Keratinocyte (primary cell): ENCODE results near the gene TMEM87A. TPM values are rescaled to one million over a fixed set of nuclear protein-coding genes. Genes with fewer than 3 reads are reported as not detected.
"Not testable (repeated sequence)": the region's sequence is repeated elsewhere in the genome, so short reads cannot be mapped to it uniquely, and the experiment has no call there.

Experiments used
- DNase-seq: peaks from one replicate; pipeline ENCODE4 v3.0.0-alpha.2; 2011; ENCODE audit warnings: low read depth, missing footprints, low spot score
- FAIRE-seq: peaks from 2 replicates; lab custom pipeline; 2011; peaks lifted over from hg19 to GRCh38; lab: Jason Lieb, UNC
- H2AFZ ChIP-seq: 2 replicates; pipeline ENCODE4 v1.6.0; 2012; ENCODE audit warnings: low read length, control low read depth, inconsistent platforms; ENCODE audit not compliant: control insufficient read depth
- H3K27ac ChIP-seq: 2 replicates; pipeline ENCODE4 v1.5.1; 2011; ENCODE audit warnings: low read length; ENCODE audit not compliant: control insufficient read depth, insufficient read depth
- H3K27me3 ChIP-seq: 3 replicates; pipeline ENCODE4 v1.6.0; 2011; ENCODE audit warnings: low read length; ENCODE audit not compliant: control insufficient read depth, insufficient read depth; ENCODE audit errors: extremely low read depth
- H3K36me3 ChIP-seq, 2 experiments: 2 replicates in 1 of 2; 3 replicates in 1 of 2; pipeline ENCODE4 v1.5.1; 2011; ENCODE audit warnings: low read length in 2 of 2, mild to moderate bottlenecking in 1 of 2; ENCODE audit not compliant: control insufficient read depth in 2 of 2, insufficient read depth in 2 of 2; ENCODE audit errors: extremely low read depth in 1 of 2
- H3K4me1 ChIP-seq: 3 replicates; pipeline ENCODE4 v1.5.1; 2011; ENCODE audit warnings: low read length; ENCODE audit not compliant: control insufficient read depth, insufficient read depth; ENCODE audit errors: extremely low read depth
- H3K4me2 ChIP-seq: 3 replicates; pipeline ENCODE4 v1.6.0; 2011; ENCODE audit warnings: low read depth, low read length; ENCODE audit not compliant: control insufficient read depth, insufficient read depth; ENCODE audit errors: extremely low read depth
- H3K4me3 ChIP-seq, 3 experiments: fragments of 200-600 bp in 1 of 3; sonication (generic) in 1 of 3; 2 replicates in 2 of 3; 3 replicates in 1 of 3; pipeline ENCODE4 v1.5.1; 2011 to 2016; ENCODE audit warnings: low read length in 3 of 3, mild to moderate bottlenecking in 3 of 3, control low read depth in 2 of 3, inconsistent platforms in 1 of 3, low read depth in 1 of 3, mixed read lengths in 1 of 3, mixed run types in 1 of 3, moderate library complexity in 1 of 3; ENCODE audit not compliant: control insufficient read depth in 2 of 3, insufficient read depth in 2 of 3; ENCODE audit errors: extremely low read depth in 1 of 3
- H3K79me2 ChIP-seq: 2 replicates; pipeline ENCODE4 v1.6.0; 2012; ENCODE audit warnings: low read length; ENCODE audit not compliant: control insufficient read depth, insufficient read depth
- H3K9ac ChIP-seq: 3 replicates; pipeline ENCODE4 v1.6.0; 2011; ENCODE audit warnings: low read length; ENCODE audit not compliant: control insufficient read depth, insufficient read depth; ENCODE audit errors: extremely low read depth
- H3K9me1 ChIP-seq: 3 replicates; pipeline ENCODE4 v1.6.0; 2011; ENCODE audit warnings: low read length; ENCODE audit not compliant: control insufficient read depth, insufficient read depth; ENCODE audit errors: extremely low read depth
- H3K9me3 ChIP-seq: 2 replicates; pipeline ENCODE4 v1.5.1; 2012; ENCODE audit warnings: low read depth, low read length; ENCODE audit not compliant: control insufficient read depth
- H4K20me1 ChIP-seq: 3 replicates; pipeline ENCODE4 v1.6.0; 2011; ENCODE audit warnings: low read length; ENCODE audit not compliant: control insufficient read depth, insufficient read depth; ENCODE audit errors: extremely low read depth
- CTCF ChIP-seq, 3 experiments: IDR thresholded peaks in 1 of 3; conservative IDR thresholded peaks in 1 of 3; optimal IDR thresholded peaks in 1 of 3; 2 replicates in 2 of 3; 3 replicates in 1 of 3; pipeline versions ENCODE3 to v1.5.1; 2011; ENCODE audit warnings: low read length in 3 of 3, mild to moderate bottlenecking in 3 of 3, moderate library complexity in 2 of 3, control low read depth in 1 of 3, inconsistent platforms in 1 of 3; ENCODE audit not compliant: insufficient read depth in 2 of 3; ENCODE audit errors: extremely low read depth in 1 of 3
- EZH2 ChIP-seq: IDR thresholded peaks from one replicate; pipeline ENCODE4 v1.6.1; 2012; ENCODE audit warnings: inconsistent platforms, mild to moderate bottlenecking, low read length, moderate library complexity
- dilution Hi-C: fragments of 300-500 bp; cut with MboI; formaldehyde crosslinking; loops from one replicate; pipeline ENCODE4 v1.7.0; 2020; ENCODE audit warnings: low sequenced_read_pairs; ENCODE audit not compliant: extremely low pct_ligation_motif_present
- polyA plus RNA-seq, 5 experiments: library from polyadenylated mRNA; depleted of rRNA in 3 of 5; stranded (reverse) in 3 of 5; stranded (forward) in 1 of 5; unstranded in 1 of 5; fragments of >200 nt; gene quantifications; 1 replicate in 1 of 5; 2 replicates in 3 of 5; 3 replicates in 1 of 5; pipeline versions ENCODE4 v1.2.1 to v1.2.3, GENCODE V29; 2011 to 2012; ENCODE audit warnings: missing spikeins in 2 of 5, low read depth in 1 of 5, low replicate concordance in 1 of 5

The TMEM87A gene
- polyA plus RNA-seq, 1 donor (not counting 4 experiments of a cell fraction or from before 2014, with no cell fraction given), result 43.7 TPM

- H3K9me3 ChIP-seq, result no peaks in the 10 kb centered on the region
- H3K4me2 ChIP-seq, result no peak overlapping the region
- dilution Hi-C loops, result no loop called here
- H4K20me1 ChIP-seq, result no peaks in the 10 kb centered on the region
- TF ChIP-seq EZH2 (no peak), CTCF (optimal IDR thresholded peaks at IDR 0.05 in 1 of 3, IDR thresholded peaks at IDR 0.05 in 1 of 3, conservative IDR thresholded peaks at IDR 0.05 in 1 of 3; ENCODE audit: extremely low read depth in 1 of 3, insufficient read depth in 2 of 3, low read length in 3 of 3) (no peak)
- no peak for FAIRE-seq
- no peak for DNase-seq
- H3K36me3 ChIP-seq, result peaks cover 8 to 15% of the 10 kb centered on the region in 2 experiments
- H3K4me1 ChIP-seq, result no peaks in the 10 kb centered on the region
- no peak overlapping the region for H2AFZ ChIP-seq
- no peak overlapping the region for H3K4me3 ChIP-seq
- no peaks in the 10 kb centered on the region for H3K27me3 ChIP-seq
- no peaks in the 10 kb centered on the region for H3K79me2 ChIP-seq
- no peak overlapping the region for H3K9ac ChIP-seq
- no peaks in the 10 kb centered on the region for H3K9me1 ChIP-seq
- no peak overlapping the region for H3K27ac ChIP-seq
Observed at GRCh38 chr15:42231088-42231487, 42.1 kb downstream of the TMEM87A start.

- dilution Hi-C loops, H3K4me3 ChIP-seq, H3K9me3 ChIP-seq, H3K79me2 ChIP-seq, H3K4me1 ChIP-seq, DNase-seq, H3K9ac ChIP-seq, H4K20me1 ChIP-seq, H2AFZ ChIP-seq, H3K9me1 ChIP-seq, H3K27ac ChIP-seq, FAIRE-seq, H3K4me2 ChIP-seq, H3K27me3 ChIP-seq: not testable (repeated sequence)
- peaks cover 10 to 18% of the 10 kb centered on the region in 2 experiments for H3K36me3 ChIP-seq
Observed at GRCh38 chr15:42228981-42229380, 44.3 kb downstream of the TMEM87A start.

DNA sequence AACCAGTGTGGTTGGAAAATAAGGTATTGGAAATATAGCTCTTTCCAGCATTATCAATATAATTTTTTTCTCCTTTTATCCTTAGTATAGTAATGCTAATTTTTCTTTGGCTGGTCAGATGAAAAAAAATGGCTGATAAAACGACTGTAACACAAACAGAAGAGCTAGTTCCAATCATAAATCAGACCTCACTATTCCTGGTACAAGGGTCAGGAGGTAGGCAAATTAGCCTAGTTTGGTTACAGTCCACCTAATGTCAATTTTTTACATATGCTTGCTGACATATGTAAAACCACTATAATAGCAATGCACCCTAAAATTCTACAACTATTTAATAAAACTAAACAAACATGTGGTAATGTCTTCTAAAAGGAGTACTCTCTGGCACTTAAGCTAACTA lies 45.2 kb downstream of the TMEM87A start:
- Histone ChIP-seq H3K27ac (no peak overlapping the region), H4K20me1 (no peaks in the 10 kb centered on the region), H3K9me1 (no peaks in the 10 kb centered on the region), H3K4me3 (no peak overlapping the region), H3K9me3 (no peaks in the 10 kb centered on the region), H2AFZ (no peak overlapping the region), H3K27me3 (no peaks in the 10 kb centered on the region), H3K36me3 (peaks cover 11 to 18% of the 10 kb centered on the region in 2 experiments), H3K4me1 (no peaks in the 10 kb centered on the region), H3K9ac (no peak overlapping the region), H3K79me2 (no peaks in the 10 kb centered on the region), H3K4me2 (no peak overlapping the region)
- dilution Hi-C loops, result no loop called here
- FAIRE-seq (no peak), DNase-seq (no peak)
- no peak for TF ChIP-seq EZH2
- TF ChIP-seq CTCF (optimal IDR thresholded peaks at IDR 0.05 in 1 of 3, IDR thresholded peaks at IDR 0.05 in 1 of 3, conservative IDR thresholded peaks at IDR 0.05 in 1 of 3; ENCODE audit: extremely low read depth in 1 of 3, insufficient read depth in 2 of 3, low read length in 3 of 3), result no peak
